GM21737 (cell line): ENCODE measurements around the gene SLIT3.

ENCODE experiments used
- ATAC-seq: cut with Tn5 transposase; IDR thresholded peaks from one replicate; pipeline ENCODE4 v1.9.1; 2021; ENCODE audit warnings: mild to moderate bottlenecking, moderate library complexity; ENCODE audit not compliant: unreplicated experiment

The SLIT3 gene

DNA sequence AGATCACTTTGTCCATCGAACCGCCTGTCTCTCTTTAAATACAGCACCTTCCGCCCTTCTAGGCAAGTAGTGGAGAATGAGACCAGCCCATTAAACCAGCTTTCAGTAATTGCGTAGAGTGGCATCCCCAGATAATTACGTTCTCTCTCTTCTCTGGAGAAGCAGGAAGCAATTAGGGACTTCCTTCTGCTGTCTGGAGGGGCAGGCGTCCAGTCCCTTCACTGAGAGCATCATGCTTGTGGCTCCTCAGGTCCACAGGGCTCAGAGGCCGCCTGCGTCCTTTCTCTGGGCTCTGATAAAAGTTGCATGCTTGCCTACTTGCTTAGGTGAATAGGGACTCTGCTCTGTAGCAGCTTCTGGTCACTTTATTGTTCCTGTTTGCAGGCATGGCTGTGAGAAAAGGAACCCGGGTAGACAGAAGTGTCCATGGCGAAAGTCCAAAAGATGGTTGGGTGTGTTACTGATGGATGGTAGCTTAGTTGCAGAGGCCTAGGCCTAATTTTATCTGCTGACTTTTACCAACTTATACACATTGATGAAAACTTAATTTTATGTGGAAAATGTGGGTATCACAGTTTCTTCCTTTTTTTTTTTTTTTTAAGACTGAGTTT is 422.7 kb downstream of the SLIT3 start:
- ATAC-seq: no peak

DNA sequence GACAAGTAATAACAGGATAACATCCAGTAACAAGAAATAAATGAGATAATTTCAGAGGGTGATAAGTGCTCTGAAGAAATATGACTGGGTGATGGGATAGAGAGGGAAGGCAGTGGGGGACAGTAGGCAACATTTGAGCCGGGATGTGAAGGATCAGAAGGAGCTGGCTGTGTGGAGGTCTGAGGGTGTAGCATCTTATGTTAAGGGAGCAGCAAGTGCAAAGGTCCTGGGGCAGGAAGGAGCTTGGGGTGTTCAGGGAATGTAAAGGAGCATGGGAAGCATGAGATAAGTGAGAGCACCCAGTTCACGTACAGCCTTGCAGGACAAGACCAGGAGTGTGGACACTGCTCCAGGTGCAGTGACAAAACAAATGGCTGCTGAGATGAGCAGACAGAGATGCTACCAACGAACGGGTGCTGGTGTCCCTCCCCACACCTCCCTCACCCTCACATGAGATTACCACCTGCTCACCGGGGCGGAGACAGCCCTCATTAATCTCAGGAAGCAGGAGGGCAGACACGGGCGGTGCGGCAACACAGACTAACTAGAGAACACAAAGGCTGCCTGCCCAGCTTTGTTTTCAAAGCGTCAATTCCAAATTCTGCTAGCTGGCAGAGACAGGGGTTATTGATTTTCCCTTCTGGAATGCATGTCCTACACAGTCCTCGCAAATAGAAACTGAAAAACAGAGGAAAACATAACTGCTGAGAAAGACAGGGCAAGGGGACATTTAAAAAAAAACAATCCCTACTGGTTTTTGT is 423.6 kb downstream of the SLIT3 start:
- no peak for ATAC-seq

DNA sequence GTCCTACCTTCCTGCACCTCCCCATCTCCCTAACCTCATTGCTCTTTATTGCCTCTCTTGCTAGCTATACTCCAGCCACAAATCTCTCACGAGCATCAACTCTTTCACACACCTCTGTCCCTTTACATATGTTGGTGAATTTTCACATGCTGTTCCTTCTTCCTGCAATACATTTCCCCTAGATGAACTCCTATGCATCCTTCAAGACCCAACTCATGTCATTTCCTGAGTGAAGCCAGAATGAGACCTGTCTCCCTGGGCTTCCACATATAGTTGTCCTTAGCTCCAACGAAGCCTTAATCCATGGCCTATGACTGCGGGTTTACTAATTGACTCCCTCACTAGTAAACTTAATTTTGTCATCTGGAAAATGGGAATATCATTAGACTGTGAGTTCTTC is 424.5 kb downstream of the SLIT3 start:
- no peak for ATAC-seq

DNA sequence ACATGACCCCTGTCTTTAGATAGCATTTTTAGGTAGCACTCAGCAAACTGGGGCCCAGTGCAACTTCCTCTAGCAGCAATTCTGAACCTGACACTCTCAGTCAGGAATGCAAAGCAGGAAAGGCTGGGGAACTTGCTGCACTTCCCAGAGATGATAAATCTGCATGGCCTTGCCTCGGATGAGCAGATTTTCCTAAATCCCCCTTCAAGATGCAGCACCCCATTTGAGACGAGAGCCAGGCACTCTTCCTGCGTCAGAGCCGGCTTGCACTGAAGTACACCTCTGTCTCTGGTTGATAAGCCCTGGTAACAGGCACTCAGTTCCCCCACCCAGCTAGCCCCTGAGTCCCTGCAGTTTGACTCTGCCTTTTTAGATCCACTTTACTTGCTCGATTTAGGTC is 425.1 kb downstream of the SLIT3 start:
- ATAC-seq: no peak

DNA sequence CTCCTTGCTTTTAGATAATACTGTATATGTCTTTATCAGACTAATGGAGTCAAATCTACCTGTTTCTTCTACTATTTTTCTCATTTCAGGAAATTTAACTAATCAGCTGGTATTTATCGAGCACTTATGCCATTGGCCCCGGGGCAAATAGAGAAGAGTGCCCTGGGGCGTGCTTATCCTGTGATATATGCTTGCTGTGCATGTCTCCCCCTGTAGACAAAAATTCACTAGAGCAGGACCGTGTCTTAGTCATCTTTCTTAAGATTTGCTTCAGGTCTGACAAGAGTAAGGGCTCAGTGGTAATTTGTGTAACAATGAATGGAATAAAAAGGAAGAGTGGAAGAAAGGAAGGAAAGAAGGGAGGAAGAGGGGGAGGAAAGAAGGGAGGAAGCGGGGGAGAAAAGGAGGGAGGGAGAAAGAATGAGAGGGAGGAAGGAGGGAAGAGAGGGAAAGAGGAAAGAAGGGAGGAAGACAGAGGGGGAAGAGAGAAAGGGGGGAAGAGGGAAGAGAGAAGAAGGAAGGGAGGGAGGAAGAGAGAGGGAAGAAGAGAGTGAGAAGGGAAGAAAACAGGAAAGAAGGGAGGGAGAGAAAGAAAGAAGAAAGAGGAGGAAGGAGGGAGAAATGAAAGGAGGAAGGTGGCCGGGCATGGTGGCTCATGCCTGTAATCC is 426.1 kb downstream of the SLIT3 start:
- no peak for ATAC-seq

DNA sequence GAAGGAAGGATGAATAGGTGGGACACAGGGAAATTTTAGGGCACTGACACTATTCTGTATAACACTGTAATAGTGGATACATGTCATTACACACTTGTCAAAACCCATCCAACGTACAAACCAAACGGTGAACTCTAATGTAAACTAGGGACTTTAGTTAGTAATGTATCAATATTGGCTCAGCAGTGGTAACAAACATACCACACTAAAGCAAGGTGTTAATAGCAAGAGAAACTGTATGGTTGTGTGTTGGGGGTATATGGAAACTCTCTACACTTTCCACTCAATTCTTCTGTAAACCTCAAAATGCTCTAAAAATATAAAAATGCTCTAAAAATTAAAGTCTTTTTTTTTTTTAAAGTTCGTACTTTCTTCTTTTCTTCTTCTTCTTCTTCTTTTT is 428.7 kb downstream of the SLIT3 start:
- no peak for ATAC-seq

DNA sequence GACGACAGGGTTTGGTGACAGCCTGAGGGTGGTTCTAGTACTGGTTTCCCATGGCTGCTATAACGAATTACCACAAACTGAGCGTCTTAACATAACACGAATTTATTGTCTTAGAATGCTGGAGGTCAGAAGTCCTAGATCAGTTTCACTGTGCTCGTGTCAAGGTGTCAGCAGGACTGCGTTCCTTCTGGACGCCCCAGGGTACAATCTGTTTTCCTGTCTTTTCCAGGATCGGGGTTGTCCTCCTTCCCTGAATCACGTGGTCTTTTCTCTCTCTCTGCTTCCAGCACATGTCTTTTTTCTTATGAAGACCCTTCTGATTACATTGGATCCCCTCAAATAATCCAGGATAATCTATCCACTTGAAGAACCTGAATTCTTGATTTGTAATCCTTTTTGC is 430.0 kb downstream of the SLIT3 start:
- no peak for ATAC-seq

DNA sequence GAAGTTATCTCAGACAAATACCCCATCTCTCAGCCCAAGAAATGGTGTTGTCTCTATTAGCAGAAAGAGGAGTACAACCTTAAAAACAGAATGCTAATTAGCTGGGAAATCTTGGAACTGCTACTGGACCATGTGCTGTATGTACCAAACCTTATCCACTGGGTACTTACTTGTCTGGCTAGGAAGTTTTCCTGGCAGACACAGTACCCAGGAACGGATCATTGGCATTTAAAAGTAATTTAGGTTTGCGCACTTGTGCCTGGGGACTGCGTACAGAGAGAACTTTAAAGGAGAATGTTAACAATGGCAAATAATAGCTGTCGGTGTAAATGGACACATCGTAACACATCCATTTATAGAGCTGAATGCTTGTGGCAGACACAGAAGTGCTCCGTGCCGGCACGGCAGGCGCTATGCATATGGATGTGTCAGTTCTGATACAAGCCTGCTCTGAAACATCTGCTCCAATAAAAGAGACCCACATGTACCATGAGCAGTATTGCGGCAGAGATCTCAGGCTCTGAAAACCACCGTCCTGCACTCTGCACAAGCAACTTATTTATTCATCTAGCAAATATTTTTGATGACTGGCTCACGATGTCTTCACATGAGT is 431.2 kb downstream of the SLIT3 start:
- ATAC-seq: no peak

DNA sequence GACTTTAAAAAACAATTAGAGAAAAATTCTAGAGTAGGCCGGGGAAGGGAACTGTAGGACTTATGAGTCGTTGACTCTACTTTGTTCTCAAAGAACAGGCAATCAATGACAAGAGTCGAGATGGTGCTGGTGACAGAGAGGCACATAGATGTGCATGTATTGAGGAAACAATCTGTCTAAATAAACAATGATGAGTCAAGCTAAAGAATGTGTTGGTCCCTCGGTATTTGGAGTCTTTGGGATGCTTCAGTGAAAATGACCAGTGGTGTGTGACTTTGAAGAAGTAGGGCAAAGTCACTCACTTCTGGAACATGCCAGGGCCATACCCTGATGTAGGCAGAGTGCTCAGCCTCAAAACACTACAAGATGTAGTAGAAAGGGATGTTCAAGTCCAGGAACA is 433.7 kb downstream of the SLIT3 start:
- ATAC-seq: no peak

DNA sequence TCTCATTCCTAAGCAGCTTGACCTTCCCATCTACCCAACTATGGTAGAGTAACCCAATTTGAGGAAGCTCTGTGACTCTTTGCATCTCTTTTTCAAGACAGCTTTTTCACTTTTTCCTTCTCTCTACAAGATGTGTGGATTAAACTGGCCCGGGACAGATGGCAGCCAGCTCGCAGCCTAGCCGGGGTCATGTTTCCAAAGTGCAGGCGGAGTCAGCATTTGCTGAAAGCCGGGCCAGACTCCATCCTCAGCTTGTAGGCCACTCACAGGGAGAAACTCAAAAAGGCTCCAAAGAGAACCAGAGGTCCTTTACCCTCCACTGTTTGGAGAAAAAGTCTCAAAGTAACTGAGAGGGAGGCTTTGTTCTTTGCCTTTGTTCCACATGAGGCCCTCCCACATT is 435.0 kb downstream of the SLIT3 start:
- no peak for ATAC-seq

DNA sequence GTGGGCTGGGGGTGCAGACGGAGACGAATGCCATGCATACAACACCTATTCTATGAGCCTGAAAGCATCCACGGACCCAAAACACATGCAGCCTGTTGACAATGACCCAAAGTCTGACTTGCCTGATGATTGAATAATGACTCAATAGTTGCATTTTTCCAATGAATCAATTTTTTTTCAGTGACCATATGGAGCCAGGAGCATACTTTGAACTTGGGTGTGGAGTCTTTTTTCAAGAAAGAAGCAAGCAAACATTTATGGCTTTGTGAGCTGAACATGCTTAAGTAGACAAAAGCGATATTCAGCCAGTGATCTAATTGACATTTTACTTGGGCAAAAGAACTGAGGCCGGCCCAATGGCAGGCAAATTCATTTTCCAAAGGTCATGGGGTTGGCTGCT is 437.9 kb downstream of the SLIT3 start:
- no peak for ATAC-seq

DNA sequence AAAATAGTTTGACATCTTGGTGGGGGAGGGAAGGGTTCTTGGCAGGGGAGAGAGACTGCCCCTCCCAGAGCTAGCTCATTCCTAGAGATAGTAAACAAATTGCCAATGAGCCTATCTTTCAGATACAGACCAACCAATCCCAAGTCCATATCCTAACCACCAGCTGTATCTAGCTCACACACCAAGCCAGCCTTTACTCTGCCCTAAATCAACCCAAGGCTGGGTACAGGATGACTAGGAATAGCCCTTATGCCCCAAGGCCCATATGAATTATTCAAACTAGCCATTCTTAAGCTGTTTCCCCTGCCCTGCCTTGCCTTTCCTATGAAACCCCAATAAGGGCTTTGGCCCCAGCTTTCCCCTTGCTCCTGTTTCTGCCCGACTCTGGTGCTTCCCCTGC is 440.4 kb downstream of the SLIT3 start:
- ATAC-seq: no peak

DNA sequence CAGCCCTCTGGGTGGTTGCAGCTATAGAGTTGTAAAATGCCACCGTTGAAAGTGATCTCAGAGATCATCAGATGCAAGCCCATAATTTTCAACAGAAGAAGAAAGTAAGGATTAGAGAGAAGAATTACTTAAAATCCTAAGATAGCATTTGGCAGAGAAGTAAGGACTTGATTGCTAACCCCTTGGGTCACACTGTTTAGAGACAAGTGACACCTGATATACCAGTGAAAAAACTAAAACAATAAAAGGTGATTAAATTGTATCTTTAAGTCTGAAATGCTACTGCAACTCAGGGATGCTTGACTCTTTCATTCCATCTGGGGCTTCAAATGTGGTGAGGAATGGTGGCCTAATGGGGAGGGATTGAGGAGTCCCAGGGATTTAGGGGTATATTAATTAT is 440.9 kb downstream of the SLIT3 start:
- ATAC-seq: no peak

DNA sequence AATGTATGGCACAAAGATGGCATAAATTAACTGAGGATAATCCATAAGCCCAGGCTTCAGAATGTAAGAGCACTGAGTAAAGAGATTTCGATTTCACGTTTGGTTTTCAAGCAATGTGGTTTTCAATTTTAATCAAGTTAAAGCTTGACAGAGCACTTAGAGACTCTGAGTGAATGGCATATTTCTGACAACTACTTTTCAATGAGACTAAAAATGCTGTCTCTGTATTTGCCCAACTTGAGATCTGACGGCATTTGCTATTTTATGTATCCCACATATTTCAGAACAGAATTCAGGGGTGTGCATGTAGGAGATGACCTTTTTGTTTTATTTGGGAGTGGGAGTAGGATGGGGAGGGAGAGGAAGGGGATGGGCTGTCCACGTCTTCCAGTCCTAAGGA is 441.5 kb downstream of the SLIT3 start:
- no peak for ATAC-seq

DNA sequence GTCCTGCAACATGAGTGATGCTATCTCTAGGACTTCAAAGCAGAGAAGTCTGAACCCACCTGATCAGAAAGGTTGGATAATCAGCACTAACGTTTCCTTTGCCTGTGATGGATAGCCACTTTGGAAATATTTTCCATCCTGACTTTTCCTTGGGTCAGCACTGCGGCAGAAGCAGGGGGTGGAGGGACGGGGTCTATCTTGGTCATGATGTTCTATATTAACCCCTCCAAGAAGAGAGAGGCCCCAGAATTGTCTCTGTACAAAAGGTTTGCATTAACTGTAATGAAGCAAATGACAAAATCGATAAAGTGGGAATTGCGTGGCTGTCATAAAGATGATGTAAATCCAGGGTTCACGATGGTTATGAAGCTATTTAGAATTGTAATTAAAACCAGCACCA is 441.9 kb downstream of the SLIT3 start:
- no peak for ATAC-seq

DNA sequence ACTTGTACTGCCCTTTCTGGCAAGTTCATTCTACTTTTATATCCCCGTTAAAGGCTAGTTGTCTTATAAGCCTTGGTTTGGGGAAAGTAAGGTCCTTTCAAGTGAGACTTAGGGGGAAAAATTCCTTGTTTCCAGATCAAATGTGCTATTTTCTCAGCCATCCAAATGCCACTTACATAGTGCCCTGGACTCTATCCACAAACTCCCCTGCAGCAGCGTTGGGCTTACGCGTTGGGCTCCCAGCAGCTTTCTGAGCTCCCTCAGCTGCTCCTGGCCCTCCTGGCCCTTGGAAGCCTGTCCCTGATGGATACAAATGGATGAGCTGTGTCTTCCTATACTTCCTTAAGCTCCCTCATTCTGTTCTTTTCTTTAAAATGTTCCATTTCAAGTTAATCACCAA is 442.6 kb downstream of the SLIT3 start:
- no peak for ATAC-seq

DNA sequence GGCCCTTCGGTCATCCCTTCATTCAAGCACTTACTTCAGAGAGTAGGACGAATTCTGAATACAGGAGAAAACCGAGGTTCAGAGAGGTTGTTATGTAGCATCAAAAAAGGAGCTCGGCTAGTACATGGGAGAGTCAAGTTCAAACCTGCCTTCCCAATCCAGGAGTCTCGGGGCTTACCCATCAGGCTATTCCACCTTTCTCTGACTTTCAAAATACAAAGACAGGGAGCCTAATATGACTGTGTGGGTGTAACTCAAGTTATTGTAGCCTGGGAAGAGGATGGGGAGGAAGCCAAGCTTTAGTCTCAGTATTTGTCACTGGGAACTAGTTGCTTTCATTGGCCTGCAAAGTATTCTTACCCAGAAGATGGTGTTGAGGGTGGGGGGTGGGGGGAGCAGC is 447.0 kb downstream of the SLIT3 start:
- no peak for ATAC-seq

DNA sequence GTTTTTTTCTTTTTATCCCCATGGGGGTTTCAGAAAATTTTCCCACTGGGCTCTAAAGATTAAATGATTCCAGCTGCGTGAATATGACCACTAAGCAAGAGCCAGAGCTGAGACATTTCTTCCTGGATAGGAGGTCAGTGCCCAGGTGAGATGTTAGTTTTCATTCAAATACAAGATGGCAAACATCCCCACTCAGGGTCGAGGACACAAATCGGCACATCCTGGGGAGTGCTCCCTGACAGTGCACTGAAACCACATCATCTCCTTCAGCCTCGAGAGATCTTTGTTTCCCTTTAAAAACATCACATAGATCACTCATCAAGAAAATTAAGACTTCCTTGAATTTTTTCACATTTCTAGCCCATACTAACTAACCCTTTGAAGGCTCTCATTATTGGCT is 448.6 kb downstream of the SLIT3 start:
- ATAC-seq: no peak

DNA sequence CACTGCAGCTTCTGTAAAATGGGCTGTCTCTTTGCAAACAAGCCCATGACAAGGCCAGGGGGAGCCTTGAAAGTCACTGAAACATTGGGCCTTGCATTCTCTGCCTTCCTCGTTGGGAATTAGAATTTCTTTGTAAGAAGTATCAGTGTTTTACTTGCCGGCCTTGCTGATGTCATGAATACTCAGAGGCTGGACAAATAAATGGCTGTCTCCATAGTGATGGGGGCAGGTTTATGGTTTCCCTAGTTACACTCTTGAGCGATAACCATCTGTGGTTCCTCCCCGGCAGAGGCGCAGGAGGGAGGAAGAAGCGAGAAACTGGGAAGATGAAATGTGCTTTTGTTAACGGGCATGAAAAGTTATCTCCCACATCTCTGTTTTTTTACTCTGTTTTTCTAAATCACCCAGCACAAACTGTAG is 449.0 kb downstream of the SLIT3 start:
- ATAC-seq: peak; percentile 69

DNA sequence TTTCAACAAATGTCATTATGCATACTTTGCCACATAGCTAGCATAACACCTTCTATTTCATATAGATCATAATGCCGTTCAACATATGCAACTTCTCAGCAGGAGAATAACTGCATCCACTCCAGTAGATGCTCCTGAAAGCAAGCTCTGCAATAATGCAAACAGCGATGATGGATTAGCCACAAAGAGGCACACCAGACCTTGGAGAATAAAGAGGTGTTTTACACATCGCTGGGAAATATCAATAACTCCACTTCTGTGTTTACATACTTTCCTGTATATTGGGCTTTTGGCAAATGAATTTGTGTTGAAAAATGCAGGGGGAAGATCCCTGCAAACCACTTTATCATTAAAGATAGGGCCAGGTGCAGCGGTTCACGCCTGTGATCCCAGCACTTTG is 450.3 kb downstream of the SLIT3 start:
- ATAC-seq: no peak

DNA sequence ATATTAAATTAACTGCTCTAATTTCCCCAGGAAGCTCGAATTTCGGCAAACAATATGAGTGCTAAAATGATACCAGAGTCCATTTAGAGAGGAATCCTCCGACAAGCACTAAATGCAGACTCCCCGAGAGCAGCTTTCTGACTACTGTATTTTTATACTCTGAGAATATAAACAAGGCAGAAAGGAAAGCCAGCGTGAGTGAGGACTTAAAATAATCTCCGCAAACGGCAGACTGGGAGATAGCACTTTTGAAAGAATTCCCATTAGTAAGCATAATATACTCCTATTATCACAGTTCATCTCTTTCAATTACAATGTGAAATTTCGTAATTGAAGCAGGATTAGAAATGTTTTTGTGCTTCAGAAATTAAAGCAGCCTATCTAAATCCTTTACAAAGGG is 452.4 kb downstream of the SLIT3 start:
- ATAC-seq: no peak

DNA sequence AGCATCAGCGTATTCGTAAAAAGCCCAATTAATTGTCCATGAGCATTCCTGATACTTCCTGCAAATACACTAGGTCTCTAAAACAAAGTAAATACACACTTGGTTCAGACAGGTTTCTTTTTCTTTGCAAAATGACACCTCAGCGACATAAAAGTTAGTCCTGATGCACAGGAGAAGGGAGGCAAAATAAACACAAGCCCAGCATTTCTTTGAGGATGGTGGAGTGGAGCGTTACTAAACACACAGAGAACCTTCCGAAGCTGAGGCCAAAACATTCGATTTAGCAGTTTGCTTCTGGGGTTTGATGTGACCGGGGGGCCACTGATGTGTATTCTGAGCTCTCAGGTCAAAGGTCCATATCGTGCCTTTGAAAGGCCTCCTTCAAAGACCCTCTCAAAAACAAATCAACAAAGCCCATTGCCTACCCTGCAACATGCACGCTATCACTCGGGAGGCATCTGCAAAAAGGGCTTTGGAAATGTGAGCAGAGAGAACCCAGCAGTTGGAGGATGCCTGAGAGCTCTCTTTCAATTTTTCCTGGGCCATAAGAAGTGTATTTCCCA is 453.3 kb downstream of the SLIT3 start:
- no peak for ATAC-seq
